Astrocyte (in vitro differentiated cells and primary cell): ENCODE measurements around the gene HS6ST1.

ENCODE experiments used
- CTCF ChIP-seq: IDR thresholded peaks from 2 replicates; pipeline ENCODE4 v1.5.1; 2011; ENCODE audit warnings: low read depth, mild to moderate bottlenecking, inconsistent platforms, low read length, moderate library complexity; ENCODE audit not compliant: insufficient read depth
- EZH2 ChIP-seq: IDR thresholded peaks from 2 replicates; pipeline ENCODE4 v1.6.1; 2012; ENCODE audit warnings: mild to moderate bottlenecking, low read length, inconsistent platforms; ENCODE audit not compliant: insufficient read depth

GRCh38 chr2:128362889-128363228 is 44.2 kb upstream of the HS6ST1 start:
- TF ChIP-seq CTCF (no peak), EZH2 (no peak)
